Mesodermal cell (in vitro differentiated cells): ENCODE results near the gene MOAP1. TPM values are rescaled to one million over a fixed set of nuclear protein-coding genes. Genes with fewer than 3 reads are reported as not detected.
"Not testable (repeated sequence)": the region's sequence is repeated elsewhere in the genome, so short reads cannot be mapped to it uniquely, and the experiment has no call there.

Experiments
- H3K27ac ChIP-seq: 2 replicates; pipeline ENCODE4 v1.7.0; 2013; ENCODE audit warnings: mild to moderate bottlenecking, low read depth, low read length, moderate library complexity; ENCODE audit not compliant: severe bottlenecking
- H3K36me3 ChIP-seq: 2 replicates; pipeline ENCODE4 v1.7.1; 2013; ENCODE audit warnings: mild to moderate bottlenecking, low read length, moderate library complexity; ENCODE audit not compliant: control insufficient read depth, insufficient read depth
- H3K4me1 ChIP-seq: one replicate; pipeline ENCODE4 v1.7.1; 2013; ENCODE audit warnings: mild to moderate bottlenecking, low read length; ENCODE audit not compliant: insufficient read depth, control insufficient read depth, poor library complexity, severe bottlenecking
- H3K4me3 ChIP-seq: 2 replicates; pipeline ENCODE4 v1.7.0; 2013; ENCODE audit warnings: low read length, control low read depth, mild to moderate bottlenecking; ENCODE audit not compliant: insufficient read depth, poor library complexity, severe bottlenecking; ENCODE audit errors: extremely low read depth
- H3K9me3 ChIP-seq: 2 replicates; pipeline ENCODE4 v1.7.1; 2013; ENCODE audit warnings: mild to moderate bottlenecking, low read length, moderate library complexity; ENCODE audit not compliant: control insufficient read depth
- WGBS, 2 experiments: methylation state at CpG; one replicate each; pipeline ENCODE4 v1.1.5; 2013; ENCODE audit warnings: missing lambda C conversion rate in 2 of 2; ENCODE audit not compliant: insufficient coverage in 2 of 2; 5-methylcytosine and 5-hydroxymethylcytosine counted together
- polyA plus RNA-seq, 2 experiments: library from polyadenylated mRNA; stranded (reverse); fragments of 50-300 nt; gene quantifications; one replicate each; pipeline ENCODE4 v1.2.3, GENCODE V29; 2013

The MOAP1 gene
- 19.0 TPM for polyA plus RNA-seq (2013, experiment 1 of 2)
- 18.4 TPM for polyA plus RNA-seq (2013, experiment 2 of 2)

GRCh38 chr14:93184391-93185348, at the start of gene MOAP1, which contains the start of gene LYSET:
MOAP1 (minus strand) TSS chr14:93184897; CDS start chr14:93184242, 655 bp downstream.
LYSET (plus strand) TSS chr14:93185317; CDS start chr14:93185406, 89 bp downstream.
- 0% methylated on average over 96 to 103 of the region's 124 CpGs for WGBS, 2 experiments
- peak within 1 kb of the TSS; percentile 82 for H3K4me3 ChIP-seq
- H3K9me3 ChIP-seq = no peaks in the 10 kb centered on the region
- peak within 1 kb of the TSS; percentile 90 for H3K27ac ChIP-seq
- peaks cover 50% of the 10 kb centered on the region for H3K36me3 ChIP-seq
- peaks cover 8% of the 10 kb centered on the region for H3K4me1 ChIP-seq

DNA sequence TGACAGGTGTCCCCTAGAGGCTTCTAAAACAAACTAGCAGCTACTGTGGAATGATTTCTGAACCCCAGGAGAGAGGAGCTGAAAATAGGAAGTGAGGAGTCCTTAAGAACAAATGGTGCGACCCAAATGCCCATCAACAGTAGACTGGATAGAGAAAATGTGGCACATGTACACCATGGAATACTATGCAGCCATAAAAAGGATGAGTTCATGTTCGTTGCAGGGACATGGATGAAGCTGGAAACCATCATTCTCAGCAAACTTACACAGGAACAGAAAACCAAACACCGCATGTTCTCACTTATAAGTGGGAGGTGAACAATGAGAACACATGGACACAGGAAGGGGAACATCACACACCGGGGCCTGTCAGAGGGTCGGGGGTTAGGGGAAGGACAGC, 48.4 kb upstream of the MOAP1 start:
- H3K36me3 ChIP-seq, H3K4me3 ChIP-seq, H3K4me1 ChIP-seq, H3K9me3 ChIP-seq, H3K27ac ChIP-seq: not testable (repeated sequence)
- 88 to 100% methylated on average over 1 of the region's 5 CpGs for WGBS, 2 experiments

DNA sequence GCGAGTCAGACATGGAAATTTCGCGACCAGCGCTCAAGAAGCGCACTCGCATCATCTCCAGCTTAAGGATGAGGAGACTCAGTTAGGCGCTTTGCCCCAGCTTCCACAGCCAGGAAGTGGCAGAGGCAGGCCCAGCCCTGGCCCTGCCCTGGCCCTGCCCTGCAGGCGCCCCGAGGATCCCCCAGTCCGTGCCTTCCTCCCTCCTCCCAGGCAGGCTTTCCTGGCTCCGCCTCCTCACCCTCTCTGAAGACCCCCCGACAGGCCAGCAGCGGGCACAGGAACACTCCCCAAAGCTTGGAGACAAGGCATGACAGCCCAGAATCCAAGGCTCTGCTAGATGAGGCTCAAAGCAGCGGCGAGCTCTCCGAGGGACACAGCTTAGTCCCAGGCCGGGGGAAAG, 47.5 kb upstream of the MOAP1 start:
- Histone ChIP-seq H3K4me1 (no peaks in the 10 kb centered on the region), H3K4me3 (no peak overlapping the region), H3K27ac (no peak overlapping the region), H3K36me3 (peaks cover 15% of the 10 kb centered on the region), H3K9me3 (no peaks in the 10 kb centered on the region)
- 87 to 98% methylated on average over 13 to 17 of the region's 17 CpGs for WGBS, 2 experiments

- Histone ChIP-seq H3K36me3 (peaks cover 23% of the 10 kb centered on the region), H3K4me1 (no peaks in the 10 kb centered on the region), H3K27ac (no peak overlapping the region), H3K9me3 (no peaks in the 10 kb centered on the region), H3K4me3 (no peak overlapping the region)
- 93 to 94% methylated on average over 34 to 38 of the region's 39 CpGs for WGBS, 2 experiments
These were observed 46.7 kb upstream of the MOAP1 start for GRCh38 chr14:93231129-93231979.

DNA sequence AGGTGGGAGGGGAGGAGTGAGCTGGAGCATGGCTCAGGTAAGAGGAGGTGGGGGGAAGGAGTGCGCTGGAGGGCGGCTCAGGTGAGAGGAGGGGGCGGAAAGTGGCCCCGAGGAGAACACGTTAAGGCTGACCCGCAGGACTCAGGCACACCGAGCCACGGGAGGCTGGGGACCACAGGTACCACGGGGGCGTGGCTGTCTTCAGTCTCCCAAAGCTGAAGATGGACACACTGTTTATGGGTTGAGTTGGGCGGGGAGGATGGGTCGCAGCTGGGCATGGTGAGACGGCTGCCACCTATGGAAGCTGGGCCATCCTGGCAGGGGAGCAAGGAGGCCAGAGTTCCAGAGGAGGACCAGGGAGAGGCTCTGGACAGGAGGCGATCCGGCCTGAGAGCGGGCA, 45.8 kb upstream of the MOAP1 start:
- WGBS, 2 experiments = 94 to 96% methylated on average over 13 to 16 of the region's 16 CpGs
- H3K4me1 ChIP-seq = no peaks in the 10 kb centered on the region
- no peak overlapping the region for H3K4me3 ChIP-seq
- no peaks in the 10 kb centered on the region for H3K9me3 ChIP-seq
- H3K36me3 ChIP-seq = peaks cover 29% of the 10 kb centered on the region
- no peak overlapping the region for H3K27ac ChIP-seq

DNA sequence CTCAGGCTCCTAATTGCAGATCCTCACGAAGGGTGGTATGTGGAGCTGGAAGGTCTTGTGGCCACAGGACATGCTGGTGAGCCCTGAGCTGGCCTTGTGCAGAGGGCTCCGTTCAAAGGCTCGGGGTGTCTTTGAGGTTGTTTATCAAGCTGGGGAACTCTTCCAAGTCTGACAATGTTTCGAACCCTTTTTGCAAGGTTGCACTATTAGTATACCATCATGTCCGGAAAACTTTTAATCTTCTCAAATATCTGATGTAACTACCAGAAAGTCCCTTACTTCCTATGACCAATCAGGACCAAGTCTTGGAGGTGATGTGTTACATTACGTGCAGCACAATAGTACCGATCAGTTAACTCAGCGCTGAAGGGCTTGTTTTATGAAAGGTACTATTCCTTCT, 43.9 kb upstream of the MOAP1 start:
- Histone ChIP-seq H3K4me1 (no peaks in the 10 kb centered on the region), H3K9me3 (no peaks in the 10 kb centered on the region), H3K4me3 (no peak overlapping the region), H3K27ac (no peak overlapping the region), H3K36me3 (peaks cover 46% of the 10 kb centered on the region)
- WGBS, 2 experiments = 94 to 96% methylated on average over 4 of the region's 8 CpGs

- H3K27ac ChIP-seq = no peak overlapping the region
- peaks cover 82% of the 10 kb centered on the region for H3K36me3 ChIP-seq
- no peaks in the 10 kb centered on the region for H3K9me3 ChIP-seq
- H3K4me1 ChIP-seq = no peaks in the 10 kb centered on the region
- H3K4me3 ChIP-seq = no peak overlapping the region
- 95 to 96% methylated on average over 22 to 27 of the region's 27 CpGs for WGBS, 2 experiments
These were observed 38.9 kb upstream of the MOAP1 start for GRCh38 chr14:93223565-93223964.

- Histone ChIP-seq H3K36me3 (peaks cover 78% of the 10 kb centered on the region), H3K4me1 (no peaks in the 10 kb centered on the region), H3K9me3 (no peaks in the 10 kb centered on the region), H3K4me3 (no peak overlapping the region), H3K27ac (no peak overlapping the region)
These were observed 35.8 kb upstream of the MOAP1 start for GRCh38 chr14:93220509-93220908.

GRCh38 chr14:93219103-93219726, 34.5 kb upstream of the MOAP1 start:
- Histone ChIP-seq H3K4me1 (no peaks in the 10 kb centered on the region), H3K4me3 (no peak overlapping the region), H3K9me3 (no peaks in the 10 kb centered on the region), H3K27ac (no peak overlapping the region), H3K36me3 (peaks cover 78% of the 10 kb centered on the region)
- 86 to 100% methylated on average over 1 to 2 of the region's 3 CpGs for WGBS, 2 experiments

- no CpG with 5 or more reads among the region's 2 CpGs for WGBS, 2 experiments
- no peaks in the 10 kb centered on the region for H3K4me1 ChIP-seq
- peaks cover 69% of the 10 kb centered on the region for H3K36me3 ChIP-seq
- H3K4me3 ChIP-seq = no peak overlapping the region
- H3K27ac ChIP-seq = no peak overlapping the region
- no peaks in the 10 kb centered on the region for H3K9me3 ChIP-seq
These were observed 29.9 kb upstream of the MOAP1 start for GRCh38 chr14:93214598-93214997.
